MM.1S (cell line): Measurements from ENCODE around the gene UBE2D2.

Experiments
- CTCF ChIP-seq: fragments of 300-600 bp; sonication (generic); IDR thresholded peaks from 2 replicates; pipeline ENCODE4 v1.5.1; 2016; ENCODE audit warnings: antibody characterized with exemption, low read length, mixed read lengths
- EZH2phosphoT487 ChIP-seq: fragments of 300-600 bp; sonication (generic); IDR thresholded peaks from 2 replicates; pipeline ENCODE4 v1.6.1; 2018; ENCODE audit warnings: antibody characterized with exemption, low read length

GRCh38 chr5:139667001-139667729, 106.0 kb downstream of the UBE2D2 start:
- TF ChIP-seq CTCF, result no peak
- no peak for TF ChIP-seq EZH2phosphoT487
